ENCODE data around the gene TKT.

- no peak for TF ChIP-seq CTCF (IDR thresholded peaks at IDR 0.05)
- no peak for TF ChIP-seq POLR2A (IDR thresholded peaks at IDR 0.05)
Measured at GRCh38 chr3:53244271-53244670, 11.6 kb downstream of the TKT start.

Data from testis (tissue), 2 donors.